GM12873 (cell line): Measurements from ENCODE around the gene PKMYT1.

ENCODE experiments used
- CTCF ChIP-seq: IDR thresholded peaks from 2 replicates; pipeline ENCODE4 v1.5.1; 2012; ENCODE audit warnings: low read depth, mild to moderate bottlenecking, moderate library complexity, low read length, control low read depth; ENCODE audit not compliant: insufficient read depth; ENCODE audit errors: missing control alignments

Gene PKMYT1

GRCh38 chr16:2990891-2991290, 10.6 kb upstream of the PKMYT1 start:
- no peak for TF ChIP-seq CTCF

GRCh38 chr16:2988590-2989099, 8.4 kb upstream of the PKMYT1 start:
- TF ChIP-seq CTCF: no peak

- TF ChIP-seq CTCF: no peak
Observed at GRCh38 chr16:2987833-2988232, 7.6 kb upstream of the PKMYT1 start.

- TF ChIP-seq CTCF: no peak
Observed at GRCh38 chr16:2987286-2987685, 7.0 kb upstream of the PKMYT1 start.

- TF ChIP-seq CTCF: no peak
Observed at GRCh38 chr16:2986623-2987188, 6.5 kb upstream of the PKMYT1 start.

- no peak for TF ChIP-seq CTCF
Observed at GRCh38 chr16:2985893-2986355, 5.7 kb upstream of the PKMYT1 start.

- TF ChIP-seq CTCF: no peak
Observed at GRCh38 chr16:2985462-2985861, 5.2 kb upstream of the PKMYT1 start.
